Measurements from ENCODE around the gene WFDC5. TPM values are rescaled to one million over a fixed set of nuclear protein-coding genes. Genes with fewer than 3 reads are reported as not detected.
A peak's percentile ranks its signal among the peaks of the same experiment; 100 is the strongest.

WFDC5 gene
- total RNA-seq, 1 donor: not detected

GRCh38 chr20:45090481-45090880, 24.5 kb downstream of the WFDC5 start:
- no peaks in the 10 kb centered on the region for H4K20me1 ChIP-seq (ENCODE audit: insufficient read depth, low read length)
- no peaks in the 10 kb centered on the region for H3K27me3 ChIP-seq (ENCODE audit: insufficient read depth, low read length)
- no peak overlapping the region for H3K4me3 ChIP-seq (ENCODE audit: insufficient read depth, low read length)
- DNase-seq (ENCODE audit: insufficient read length, low spot score, missing footprints): peak; percentile 76
- no peak overlapping the region for H2AFZ ChIP-seq (ENCODE audit: low read length)
- H3K4me2 ChIP-seq (ENCODE audit: insufficient read depth, low read length): peak overlapping the region; percentile 3
- H3K9me3 ChIP-seq (ENCODE audit: low read depth, low read length): no peaks in the 10 kb centered on the region
- H3K36me3 ChIP-seq (ENCODE audit: insufficient read depth, low read length): no peaks in the 10 kb centered on the region
- no peaks in the 10 kb centered on the region for H3K79me2 ChIP-seq (ENCODE audit: insufficient read depth, low read length)
- no peak for TF ChIP-seq CTCF (IDR thresholded peaks at IDR 0.05; ENCODE audit: extremely low read depth, low read depth, low read length)
- peak overlapping the region; percentile 27 for H3K27ac ChIP-seq (ENCODE audit: low read depth, low read length)
- H3K4me1 ChIP-seq (ENCODE audit: insufficient read depth, low read length): peaks cover 48% of the 10 kb centered on the region

DNA sequence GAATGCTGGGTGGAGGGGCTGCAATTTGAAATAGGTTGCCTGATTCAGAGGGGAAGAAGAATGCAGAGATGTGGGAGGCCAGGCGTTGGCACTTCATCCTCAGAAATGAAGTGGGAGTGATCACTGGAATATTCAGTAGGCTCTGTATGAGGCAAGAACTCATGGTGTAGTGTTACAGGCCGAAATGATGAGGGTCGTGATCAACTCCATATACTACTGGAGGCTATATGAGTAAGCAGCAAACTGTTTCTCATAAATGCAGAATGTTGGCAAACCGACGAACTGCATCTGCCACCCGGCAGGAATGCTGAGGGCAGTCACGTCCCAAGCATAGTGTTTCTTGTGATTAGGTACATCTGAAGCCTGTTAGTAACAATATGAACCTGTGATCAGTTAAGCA, 26.7 kb downstream of the WFDC5 start:
- no peak overlapping the region for H3K4me3 ChIP-seq (ENCODE audit: insufficient read depth, low read length)
- H3K27ac ChIP-seq (ENCODE audit: low read depth, low read length): peak overlapping the region; percentile 46
- DNase-seq (ENCODE audit: insufficient read length, low spot score, missing footprints): peak; percentile 88
- no peak overlapping the region for H2AFZ ChIP-seq (ENCODE audit: low read length)
- no peak for TF ChIP-seq CTCF (IDR thresholded peaks at IDR 0.05; ENCODE audit: extremely low read depth, low read depth, low read length)
- H3K79me2 ChIP-seq (ENCODE audit: insufficient read depth, low read length): no peaks in the 10 kb centered on the region
- no peaks in the 10 kb centered on the region for H3K27me3 ChIP-seq (ENCODE audit: insufficient read depth, low read length)
- no peaks in the 10 kb centered on the region for H3K36me3 ChIP-seq (ENCODE audit: insufficient read depth, low read length)
- H3K4me2 ChIP-seq (ENCODE audit: insufficient read depth, low read length): peak overlapping the region; percentile 49
- no peaks in the 10 kb centered on the region for H3K9me3 ChIP-seq (ENCODE audit: low read depth, low read length)
- no peaks in the 10 kb centered on the region for H4K20me1 ChIP-seq (ENCODE audit: insufficient read depth, low read length)
- peaks cover 45% of the 10 kb centered on the region for H3K4me1 ChIP-seq (ENCODE audit: insufficient read depth, low read length)

DNA sequence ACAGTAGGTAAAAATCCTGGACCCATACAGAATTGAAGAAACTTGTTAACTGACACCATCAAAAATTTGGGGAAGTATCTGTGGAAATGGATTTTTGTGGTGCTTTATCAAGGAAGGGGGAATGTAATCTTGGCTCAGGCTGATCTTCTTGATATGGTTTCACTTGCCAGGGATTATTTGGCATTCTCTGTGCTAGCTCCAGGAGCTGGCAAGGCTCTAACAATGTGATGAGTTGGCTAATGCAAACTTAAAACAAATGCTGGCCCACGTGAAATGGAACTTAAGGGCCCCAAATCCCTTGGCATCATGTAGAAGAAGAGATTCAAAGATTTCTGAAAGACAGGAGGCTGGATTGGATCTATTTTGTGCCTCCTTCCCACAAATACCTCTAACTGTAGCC, 27.2 kb downstream of the WFDC5 start:
- no peaks in the 10 kb centered on the region for H3K36me3 ChIP-seq (ENCODE audit: insufficient read depth, low read length)
- no peaks in the 10 kb centered on the region for H4K20me1 ChIP-seq (ENCODE audit: insufficient read depth, low read length)
- no peak overlapping the region for H2AFZ ChIP-seq (ENCODE audit: low read length)
- peak overlapping the region; percentile 46 for H3K27ac ChIP-seq (ENCODE audit: low read depth, low read length)
- no peak for DNase-seq (ENCODE audit: insufficient read length, low spot score, missing footprints)
- no peaks in the 10 kb centered on the region for H3K27me3 ChIP-seq (ENCODE audit: insufficient read depth, low read length)
- no peak for TF ChIP-seq CTCF (IDR thresholded peaks at IDR 0.05; ENCODE audit: extremely low read depth, low read depth, low read length)
- peak overlapping the region; percentile 4 for H3K4me3 ChIP-seq (ENCODE audit: insufficient read depth, low read length)
- H3K4me2 ChIP-seq (ENCODE audit: insufficient read depth, low read length): peak overlapping the region; percentile 49
- H3K9me3 ChIP-seq (ENCODE audit: low read depth, low read length): no peaks in the 10 kb centered on the region
- H3K79me2 ChIP-seq (ENCODE audit: insufficient read depth, low read length): no peaks in the 10 kb centered on the region
- peaks cover 45% of the 10 kb centered on the region for H3K4me1 ChIP-seq (ENCODE audit: insufficient read depth, low read length)

DNA sequence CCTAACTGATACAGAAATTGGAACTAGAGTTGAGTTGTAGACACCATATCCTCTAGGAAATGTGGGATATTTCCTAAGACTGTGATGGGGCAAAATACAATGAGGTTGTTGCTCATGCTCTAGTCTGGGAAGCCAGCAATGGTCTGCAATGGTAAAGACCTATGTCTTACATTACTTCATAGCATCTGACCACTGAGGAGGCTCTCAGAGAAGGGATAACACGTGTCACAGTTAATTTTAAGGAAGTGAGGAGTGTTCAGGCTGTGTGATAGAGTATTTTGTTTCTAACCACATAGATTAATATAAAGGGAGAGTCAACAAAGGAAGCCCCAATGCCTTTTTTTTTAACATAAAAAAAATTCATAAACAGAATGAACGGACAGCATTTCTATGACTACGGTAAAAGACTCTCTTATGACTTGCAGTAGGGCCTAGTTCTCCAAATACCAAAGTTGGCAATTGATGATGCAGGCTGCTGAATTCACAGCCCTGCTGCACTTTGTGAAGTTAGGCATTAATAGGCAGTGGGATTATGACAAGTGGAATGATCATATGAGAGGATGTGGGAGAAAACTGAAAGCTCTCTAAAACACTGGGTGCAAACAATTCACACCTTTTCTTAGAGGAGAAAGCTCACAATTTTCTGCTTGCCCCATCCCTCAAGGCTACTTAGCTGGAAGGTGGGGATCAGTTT, 27.7 kb downstream of the WFDC5 start:
- H3K9me3 ChIP-seq (ENCODE audit: low read depth, low read length): no peaks in the 10 kb centered on the region
- H3K27me3 ChIP-seq (ENCODE audit: insufficient read depth, low read length): no peaks in the 10 kb centered on the region
- DNase-seq (ENCODE audit: insufficient read length, low spot score, missing footprints): no peak
- peak overlapping the region; percentile 46 for H3K27ac ChIP-seq (ENCODE audit: low read depth, low read length)
- H2AFZ ChIP-seq (ENCODE audit: low read length): no peak overlapping the region
- peak overlapping the region; percentile 4 for H3K4me3 ChIP-seq (ENCODE audit: insufficient read depth, low read length)
- peak overlapping the region; percentile 49 for H3K4me2 ChIP-seq (ENCODE audit: insufficient read depth, low read length)
- H3K36me3 ChIP-seq (ENCODE audit: insufficient read depth, low read length): no peaks in the 10 kb centered on the region
- no peaks in the 10 kb centered on the region for H3K79me2 ChIP-seq (ENCODE audit: insufficient read depth, low read length)
- H4K20me1 ChIP-seq (ENCODE audit: insufficient read depth, low read length): no peaks in the 10 kb centered on the region
- TF ChIP-seq CTCF (IDR thresholded peaks at IDR 0.05; ENCODE audit: extremely low read depth, low read depth, low read length): no peak
- peaks cover 45% of the 10 kb centered on the region for H3K4me1 ChIP-seq (ENCODE audit: insufficient read depth, low read length)
